ENCODE results near the gene ZNF318.
"Not testable (repeated sequence)": the region's sequence is repeated elsewhere in the genome, so short reads cannot be mapped to it uniquely, and the experiment has no call there.

ZNF318 gene

DNA sequence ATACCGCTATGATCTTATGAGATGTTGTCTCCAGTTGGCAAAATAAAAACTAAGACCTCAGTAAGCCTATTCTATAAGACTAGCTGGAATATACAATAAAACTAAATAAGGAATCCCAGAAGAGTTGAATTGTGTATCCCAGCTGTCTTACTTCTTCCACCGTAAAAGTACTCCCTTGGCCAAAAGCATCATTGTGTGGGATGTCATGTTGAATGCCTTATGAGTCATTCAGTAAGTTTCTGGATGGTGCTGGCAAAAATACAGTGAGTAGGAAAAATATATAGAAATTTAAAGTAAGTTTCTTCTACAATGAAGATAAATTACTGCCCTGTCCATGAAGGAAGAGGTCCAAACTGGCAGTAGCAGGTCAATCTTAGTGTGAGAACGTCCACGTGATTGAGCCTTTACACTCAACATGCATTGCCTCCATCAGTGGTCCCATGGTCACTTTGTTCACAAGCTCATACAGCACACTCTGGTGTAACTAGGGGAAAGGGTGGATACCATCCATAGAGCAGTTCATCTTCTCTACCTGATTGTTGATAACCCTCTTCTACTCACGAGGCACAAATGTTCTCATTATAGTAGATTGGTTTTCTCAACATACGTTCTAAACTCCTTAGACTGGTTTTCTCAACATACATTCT, 13.7 kb upstream of the ZNF318 start:
- no peak for DNase-seq (ENCODE audit: low read depth in 2 of 2)

- DNase-seq (ENCODE audit: low read depth in 2 of 2): not testable (repeated sequence)
Measured at GRCh38 chr6:43380858-43381257, 11.4 kb upstream of the ZNF318 start.

DNA sequence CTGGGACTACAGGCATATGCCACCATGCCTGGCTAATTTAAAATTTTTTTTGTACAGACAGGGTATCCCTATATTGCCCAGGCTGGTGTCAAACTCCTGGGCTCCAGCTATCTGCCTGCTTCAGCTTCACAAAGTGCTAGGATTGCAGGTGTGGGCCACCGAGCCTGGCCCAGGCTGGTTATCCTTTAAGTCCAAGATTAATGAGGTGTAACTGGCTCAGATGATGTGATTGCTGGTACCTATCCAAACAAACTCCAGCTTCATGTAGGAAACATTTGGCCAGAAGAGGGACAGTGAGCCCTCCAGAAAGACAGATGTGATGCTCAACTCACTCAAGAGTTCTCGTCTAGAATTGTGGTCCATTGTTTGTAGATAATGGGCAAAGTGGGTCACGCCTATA, 9.2 kb upstream of the ZNF318 start:
- no peak for DNase-seq (ENCODE audit: low read depth in 2 of 2)

- DNase-seq (ENCODE audit: low read depth in 2 of 2): no peak
Measured at GRCh38 chr6:43377710-43378229, 8.3 kb upstream of the ZNF318 start.

DNA sequence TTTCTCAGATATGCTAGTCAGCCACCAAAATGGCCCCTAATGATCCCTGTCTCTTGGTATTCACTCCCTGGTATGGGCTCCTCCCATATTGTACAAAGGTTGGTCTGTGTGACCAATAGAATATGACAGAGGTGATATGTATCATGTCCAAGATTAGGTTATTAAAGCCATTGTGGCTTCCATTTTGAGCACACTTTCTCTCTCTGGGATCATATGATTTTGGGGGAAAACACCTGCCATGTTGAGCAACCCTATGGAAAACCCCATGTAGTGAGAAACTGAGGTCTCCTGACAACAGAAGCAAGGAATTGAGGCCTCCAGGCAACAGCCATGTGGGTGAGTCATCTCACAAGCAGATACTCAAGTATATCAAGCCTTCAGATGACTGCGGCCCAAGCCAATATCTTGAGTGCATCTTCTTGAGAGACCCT, 7.1 kb upstream of the ZNF318 start:
- DNase-seq (ENCODE audit: low read depth in 2 of 2): no peak

- DNase-seq (ENCODE audit: low read depth in 2 of 2): no peak
Measured at GRCh38 chr6:43375693-43376092, 6.2 kb upstream of the ZNF318 start.

- no peak for DNase-seq (ENCODE audit: low read depth in 2 of 2)
Measured at GRCh38 chr6:43373252-43373875, 3.9 kb upstream of the ZNF318 start.

- DNase-seq (ENCODE audit: low read depth in 2 of 2): not testable (repeated sequence)
Measured at GRCh38 chr6:43370003-43370580, 645 bp upstream of the ZNF318 start.

- DNase-seq (ENCODE audit: low read depth in 2 of 2): peak in 1 of 2 donors; percentile 13
Measured at GRCh38 chr6:43368259-43369160, 937 bp downstream of the ZNF318 start.

DNA sequence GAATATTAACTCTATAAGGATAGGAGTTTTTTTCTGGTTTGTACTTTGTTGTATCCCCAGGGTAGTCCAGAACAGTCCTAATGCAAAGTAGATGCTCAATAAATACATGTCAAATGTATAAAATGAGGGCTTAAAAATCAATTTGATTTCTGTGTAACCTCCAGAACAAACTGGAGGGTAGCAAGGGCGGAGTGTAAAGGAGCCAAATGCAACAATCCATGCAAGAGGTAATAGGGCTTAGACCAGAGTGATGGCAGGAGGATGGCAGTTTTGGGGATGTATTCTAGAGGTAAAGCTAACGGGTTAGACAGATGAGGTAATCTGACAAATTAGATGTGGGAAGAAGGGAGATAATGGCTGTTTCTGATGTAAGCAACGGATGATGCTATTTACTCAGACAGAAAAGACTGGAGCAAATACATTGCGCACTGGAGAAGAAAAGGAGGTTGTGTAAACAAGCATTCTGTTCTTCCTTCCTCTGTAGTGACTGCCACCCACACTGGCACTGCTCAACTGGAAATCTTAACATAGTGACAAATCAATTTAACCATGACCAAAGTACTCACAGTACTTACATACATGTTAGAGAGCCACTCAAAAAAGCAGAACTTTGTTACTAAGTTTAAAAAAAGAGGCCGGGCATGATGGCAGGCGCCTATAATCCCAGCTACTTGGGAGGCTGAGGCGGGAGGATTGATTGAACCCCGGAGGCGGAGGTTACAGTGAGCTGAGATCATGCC, 2.0 kb downstream of the ZNF318 start:
- no peak for DNase-seq (ENCODE audit: low read depth in 2 of 2)

DNA sequence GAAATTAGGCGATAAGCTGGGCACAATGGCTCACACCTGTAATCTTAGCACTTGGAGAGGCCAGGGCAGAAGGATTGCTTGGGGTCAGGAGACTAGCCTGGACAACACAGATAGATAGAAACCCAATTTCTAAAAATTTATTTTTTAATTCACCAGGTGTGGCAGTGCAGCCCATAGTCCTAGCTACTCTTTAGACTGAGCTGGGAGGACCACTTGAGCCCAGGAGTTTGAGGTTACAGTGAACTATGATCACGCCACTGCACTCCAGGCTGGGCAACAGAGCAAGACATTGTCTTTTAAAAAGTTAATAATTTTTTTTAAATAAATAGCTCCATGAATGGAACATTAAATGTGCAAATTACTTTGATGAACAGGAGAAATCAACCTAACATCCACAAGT, 8.2 kb downstream of the ZNF318 start:
- no peak for DNase-seq (ENCODE audit: low read depth in 2 of 2)

DNA sequence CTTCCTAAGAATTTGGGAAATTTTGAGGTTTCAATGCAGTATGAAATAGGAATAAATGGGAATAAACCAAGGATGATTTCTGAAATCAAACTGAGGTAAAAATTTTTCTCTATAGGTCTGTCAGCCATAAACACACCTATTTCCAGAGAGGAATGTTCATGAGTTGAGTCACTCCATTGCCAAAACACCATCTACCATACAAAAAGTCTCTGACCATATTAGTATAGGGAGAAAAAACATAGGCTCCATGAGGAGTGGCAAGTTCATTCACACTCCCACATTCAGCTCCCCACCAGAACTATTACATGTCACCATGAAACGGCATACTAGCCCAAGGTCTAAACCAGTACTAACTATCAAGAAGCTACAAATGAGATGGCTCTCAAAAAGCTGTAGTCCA, 9.6 kb downstream of the ZNF318 start:
- no peak for DNase-seq (ENCODE audit: low read depth in 2 of 2)

- no peak for DNase-seq (ENCODE audit: low read depth in 2 of 2)
Measured at GRCh38 chr6:43359381-43359780, 10.1 kb downstream of the ZNF318 start.

DNA sequence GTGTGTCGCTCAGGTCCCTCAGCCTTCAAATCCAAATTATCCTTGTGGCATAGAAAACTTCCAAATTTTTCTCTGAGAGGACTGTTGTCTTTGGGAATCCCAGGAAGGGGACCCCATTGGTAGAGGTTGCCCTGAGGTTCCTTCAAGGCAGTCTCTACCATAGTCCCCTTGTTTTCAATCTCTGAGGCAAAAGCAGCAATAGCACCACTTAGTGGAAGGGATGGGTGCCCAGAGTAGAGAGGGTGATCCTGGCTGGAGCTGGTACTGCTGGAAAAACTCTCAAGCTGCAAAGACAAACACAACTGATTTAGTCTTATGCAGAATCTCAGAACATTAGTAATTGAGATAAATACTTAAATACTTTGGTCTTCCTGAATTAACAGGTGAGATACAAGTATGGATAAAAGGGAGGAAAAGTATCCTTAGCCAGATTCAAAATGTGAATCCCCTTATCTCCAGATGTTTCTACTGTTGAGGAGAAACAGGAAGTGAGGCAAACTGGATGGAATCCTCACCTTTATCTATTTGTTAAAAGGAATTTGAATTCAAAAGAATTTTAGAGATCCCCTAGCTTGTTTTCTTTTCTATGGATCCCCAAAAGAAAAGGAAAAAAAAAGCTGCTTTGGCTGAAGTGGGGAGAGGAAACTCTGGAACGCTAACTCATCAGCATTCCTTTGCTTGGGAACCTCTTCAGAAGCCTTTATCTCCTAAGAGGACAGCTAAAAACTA, 13.4 kb downstream of the ZNF318 start:
- DNase-seq (ENCODE audit: low read depth in 2 of 2): no peak

DNA sequence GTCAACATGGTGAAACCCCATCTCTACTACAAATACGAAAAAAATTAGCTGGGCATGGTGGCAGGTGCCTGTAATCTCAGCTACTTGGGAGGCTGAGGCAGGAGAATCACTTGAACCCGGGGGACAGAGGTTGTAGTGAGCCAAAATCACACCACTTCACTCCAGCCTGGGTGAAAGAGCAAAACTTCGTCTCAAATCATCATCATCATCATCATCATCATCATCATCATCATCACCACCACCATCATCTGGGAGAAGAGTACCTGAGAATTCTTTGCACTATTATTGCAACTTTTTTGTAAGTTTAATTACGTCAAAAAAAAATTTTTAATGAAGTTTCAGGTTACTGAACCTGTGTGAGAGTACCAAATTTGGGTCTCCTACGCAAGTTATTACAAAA, 17.5 kb downstream of the ZNF318 start:
- DNase-seq (ENCODE audit: low read depth in 2 of 2): not testable (repeated sequence)

GRCh38 chr6:43347444-43347843, 22.0 kb downstream of the ZNF318 start:
- no peak for DNase-seq (ENCODE audit: low read depth in 2 of 2)

GRCh38 chr6:43347021-43347420, 22.4 kb downstream of the ZNF318 start:
- no peak for DNase-seq (ENCODE audit: low read depth in 2 of 2)

GRCh38 chr6:43346243-43346642, 23.2 kb downstream of the ZNF318 start:
- DNase-seq (ENCODE audit: low read depth in 2 of 2): not testable (repeated sequence)

DNA sequence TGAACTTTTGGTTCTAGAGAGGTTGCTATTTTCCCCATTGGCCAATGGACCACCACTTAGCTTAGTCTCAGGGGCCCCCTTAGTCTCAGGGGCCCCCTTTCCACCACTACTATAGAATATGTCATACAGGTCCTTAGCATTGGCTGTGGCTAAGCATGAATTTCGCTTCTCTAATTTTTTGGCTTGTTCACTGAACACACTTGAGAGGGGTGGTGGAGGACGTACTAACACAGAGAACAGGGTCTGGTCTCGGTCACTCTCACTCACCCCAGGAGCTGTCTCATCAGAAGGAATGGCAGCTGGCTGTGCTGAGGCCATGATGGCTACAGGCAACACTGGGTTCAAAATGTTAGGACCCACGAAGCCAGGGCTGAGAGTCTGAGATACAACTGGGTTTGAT, 30.3 kb downstream of the ZNF318 start:
- no peak for DNase-seq (ENCODE audit: low read depth in 2 of 2)

- no peak for DNase-seq (ENCODE audit: low read depth in 2 of 2)
Measured at GRCh38 chr6:43338243-43338642, 31.2 kb downstream of the ZNF318 start.

GRCh38 chr6:43336382-43336781, 33.1 kb downstream of the ZNF318 start:
- no peak for DNase-seq (ENCODE audit: low read depth in 2 of 2)

Data from stimulated activated CD4-positive, alpha-beta T cell treated with anti-CD3 and anti-CD28 coated beads, Interleukin-1b, Interleukin-23, amount 100 ng/mL, for 4 hours (primary cell).